Psoas muscle (tissue), 8 donors: ENCODE results near the gene RIC8B. TPM values are rescaled to one million over a fixed set of nuclear protein-coding genes. Genes with fewer than 3 reads are reported as not detected.
A peak's percentile ranks its signal among the peaks of the same experiment; 100 is the strongest.

Experiments used
- ATAC-seq, 4 donors: fragments of 200-7000 bp; cut with Tn5 transposase; one replicate each; pipeline ENCODE4 v1.9.1; 2020; ENCODE audit warnings: moderate library complexity in 3 of 4, mild to moderate bottlenecking in 2 of 4
- DNase-seq, 2 donors: peaks; one replicate each; pipeline ENCODE4 v3.0.0-alpha.2; 2020
- H3K27ac ChIP-seq: fragments of 200-600 bp; one replicate; pipeline ENCODE4 v1.8.0; 2022
- H3K27me3 ChIP-seq, 3 donors: fragments of 200-600 bp in 1 of 3; one replicate each; pipeline versions ENCODE4 v1.6.1 to v1.8.0; 2013 to 2022; ENCODE audit warnings: low read length in 2 of 3, mild to moderate bottlenecking in 2 of 3, moderate library complexity in 1 of 3; ENCODE audit not compliant: insufficient read depth in 3 of 3
- H3K36me3 ChIP-seq, 2 donors: fragments of 200-600 bp in 1 of 2; one replicate each; pipeline versions ENCODE4 v1.6.1 to v1.8.0; 2013 to 2022; ENCODE audit warnings: low read depth in 1 of 2, mild to moderate bottlenecking in 1 of 2, moderate library complexity in 1 of 2; ENCODE audit not compliant: insufficient read depth in 1 of 2
- H3K4me1 ChIP-seq: fragments of 200-600 bp; one replicate; pipeline ENCODE4 v1.8.0; 2022
- H3K4me3 ChIP-seq: fragments of 200-600 bp; one replicate; pipeline ENCODE4 v1.8.0; 2022; ENCODE audit warnings: mild to moderate bottlenecking
- H3K9me3 ChIP-seq: fragments of 200-600 bp; one replicate; pipeline ENCODE4 v1.8.0; 2022
- WGBS, 3 donors: extraction: QIAGEN DNeasy Blood & Tissue Kit; methylation state at CpG; one replicate each; pipeline versions ENCODE4 v1.1.6 to v1.1.7; 2013; 5-methylcytosine and 5-hydroxymethylcytosine counted together
- intact Hi-C, 2 donors: fragments of 100-400 bp; cut with DNase I; formaldehyde crosslinking; loops; one replicate each; pipeline versions ENCODE4 v1.11.0 to v1.14.2; 2022
- polyA plus RNA-seq, 3 donors: library from polyadenylated mRNA; stranded (reverse); fragments of 200-250 nt; gene quantifications; one replicate each; pipeline ENCODE4 v1.2.3, GENCODE V29; 2013
- total RNA-seq, 4 donors: library from RNA; stranded (reverse); fragmentation: NEBNext Ultra II Directional in 2 of 4; extraction: Animal tissue kit (Norgen Biotek cat#: 25700) in 2 of 4; gene quantifications; one replicate each; pipeline versions ENCODE4 v1.2.1 to v1.2.4, GENCODE V29; 2021 to 2023
- TF ChIP-seq, protein P1 (sequence below): fragments of 200-600 bp; IDR thresholded peaks from one replicate; pipeline ENCODE4 v1.8.0; 2022; ENCODE audit warnings: antibody characterized with exemption
- donor health status: healthy with polysubstance abuse.
- donor health status: DM: no; HTN: no; CAD: no; lungs with moderate emphysema.
- donor health status: Bipolar disorder and iron deficiency.
- donor health status: healthy.
- donor health status: DM: yes; HTN: yes; CAD: no.
- donor health status: DM: no; HTN: no; CAD: no.
- donor health status: DM: no; HTN: no; CAD: no.
- donor health status: DM: yes; HTN: yes; CAD: no.

The RIC8B gene
- total and polyA plus RNA-seq, 7 donors = 4.9 to 19.3 (median 10.5) TPM

DNA sequence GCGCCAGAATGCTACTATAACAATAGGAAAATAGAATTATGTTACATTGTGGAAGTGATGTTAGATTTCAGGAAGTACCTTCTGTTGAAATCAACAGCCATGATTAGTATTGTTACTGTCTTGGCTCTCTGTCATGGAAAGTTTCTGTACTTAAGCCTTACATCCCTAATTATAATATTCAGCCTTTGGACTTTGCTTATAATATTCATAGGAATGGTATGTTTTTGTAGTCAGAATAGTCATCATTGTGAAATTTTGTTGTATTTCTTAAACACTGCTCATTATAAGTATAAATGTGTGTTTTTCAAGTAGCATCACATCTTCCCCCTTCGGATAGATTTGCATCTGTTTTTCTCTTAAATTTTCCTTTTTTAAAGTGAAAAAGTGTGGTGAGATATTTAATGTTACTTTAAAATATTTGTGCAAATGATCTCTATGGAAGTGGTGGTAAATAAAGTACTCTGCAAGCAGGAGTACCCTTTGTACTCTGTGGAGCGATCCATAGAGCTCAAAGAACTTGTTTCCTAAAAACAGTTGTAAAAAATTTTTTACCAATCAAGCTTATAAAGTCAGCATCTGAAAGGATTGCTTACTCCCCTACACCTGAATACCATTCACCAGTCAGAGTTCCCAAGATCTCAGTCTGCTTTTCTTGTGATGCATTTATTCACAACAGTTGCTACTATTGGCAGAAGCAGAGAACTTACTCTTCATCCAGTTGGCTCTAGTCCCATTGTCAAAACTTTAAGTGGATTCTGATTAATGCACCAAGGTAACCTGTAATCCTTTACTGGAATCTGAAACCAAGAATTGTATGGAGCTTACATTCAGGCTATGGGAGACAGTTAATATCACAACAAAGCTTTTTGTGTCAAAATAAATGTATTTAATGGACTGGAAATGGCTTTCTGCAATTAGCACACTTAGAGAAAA is 87.8 kb downstream of the RIC8B start:
- 96 to 99% (median 96%) methylated on average over 3 of the region's 3 CpGs for WGBS, 3 donors
- Histone ChIP-seq H3K36me3 (peaks cover 0 to 14% of the 10 kb centered on the region in 2 donors), H3K4me1 (peaks cover 7% of the 10 kb centered on the region), H3K27me3 (no peaks in the 10 kb centered on the region), H3K4me3 (no peak overlapping the region), H3K27ac (no peak overlapping the region), H3K9me3 (no peaks in the 10 kb centered on the region)
- TF ChIP-seq, protein P1, sequence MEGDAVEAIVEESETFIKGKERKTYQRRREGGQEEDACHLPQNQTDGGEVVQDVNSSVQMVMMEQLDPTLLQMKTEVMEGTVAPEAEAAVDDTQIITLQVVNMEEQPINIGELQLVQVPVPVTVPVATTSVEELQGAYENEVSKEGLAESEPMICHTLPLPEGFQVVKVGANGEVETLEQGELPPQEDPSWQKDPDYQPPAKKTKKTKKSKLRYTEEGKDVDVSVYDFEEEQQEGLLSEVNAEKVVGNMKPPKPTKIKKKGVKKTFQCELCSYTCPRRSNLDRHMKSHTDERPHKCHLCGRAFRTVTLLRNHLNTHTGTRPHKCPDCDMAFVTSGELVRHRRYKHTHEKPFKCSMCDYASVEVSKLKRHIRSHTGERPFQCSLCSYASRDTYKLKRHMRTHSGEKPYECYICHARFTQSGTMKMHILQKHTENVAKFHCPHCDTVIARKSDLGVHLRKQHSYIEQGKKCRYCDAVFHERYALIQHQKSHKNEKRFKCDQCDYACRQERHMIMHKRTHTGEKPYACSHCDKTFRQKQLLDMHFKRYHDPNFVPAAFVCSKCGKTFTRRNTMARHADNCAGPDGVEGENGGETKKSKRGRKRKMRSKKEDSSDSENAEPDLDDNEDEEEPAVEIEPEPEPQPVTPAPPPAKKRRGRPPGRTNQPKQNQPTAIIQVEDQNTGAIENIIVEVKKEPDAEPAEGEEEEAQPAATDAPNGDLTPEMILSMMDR = no peak
- DNase-seq (no peak), ATAC-seq (peak in 2 of 4 donors; percentile 51 to 65)
- intact Hi-C loops = no loop called here

DNA sequence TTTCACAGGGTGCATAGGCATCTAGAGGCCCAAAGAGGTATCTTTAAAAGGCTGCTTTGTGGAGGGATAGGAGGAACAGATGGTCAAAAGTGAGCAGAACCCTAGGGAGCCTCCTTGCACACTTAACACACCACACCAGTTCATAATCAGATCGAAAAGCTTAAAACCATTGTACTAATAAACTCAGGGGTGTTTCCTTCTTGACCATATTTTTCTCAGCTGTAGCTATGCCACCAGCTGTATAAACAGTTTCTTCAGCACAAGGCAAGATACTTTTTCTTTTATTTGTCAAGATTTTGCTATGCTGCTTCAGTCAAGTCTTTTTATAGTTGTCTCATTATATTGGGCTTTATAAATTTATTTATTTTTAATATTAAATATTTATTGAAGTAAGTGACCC is 88.7 kb downstream of the RIC8B start:
- 32 to 61% (median 33%) methylated on average over 1 of the region's 1 CpG for WGBS, 3 donors
- no peak overlapping the region for H3K4me3 ChIP-seq
- intact Hi-C loops = no loop called here
- no peak for ATAC-seq
- no peaks in the 10 kb centered on the region for H3K27me3 ChIP-seq
- TF ChIP-seq, protein P1 = no peak
- H3K9me3 ChIP-seq = no peaks in the 10 kb centered on the region
- H3K36me3 ChIP-seq = peaks cover 0 to 14% of the 10 kb centered on the region in 2 donors
- H3K4me1 ChIP-seq = peaks cover 7% of the 10 kb centered on the region
- no peak overlapping the region for H3K27ac ChIP-seq
- DNase-seq = no peak

DNA sequence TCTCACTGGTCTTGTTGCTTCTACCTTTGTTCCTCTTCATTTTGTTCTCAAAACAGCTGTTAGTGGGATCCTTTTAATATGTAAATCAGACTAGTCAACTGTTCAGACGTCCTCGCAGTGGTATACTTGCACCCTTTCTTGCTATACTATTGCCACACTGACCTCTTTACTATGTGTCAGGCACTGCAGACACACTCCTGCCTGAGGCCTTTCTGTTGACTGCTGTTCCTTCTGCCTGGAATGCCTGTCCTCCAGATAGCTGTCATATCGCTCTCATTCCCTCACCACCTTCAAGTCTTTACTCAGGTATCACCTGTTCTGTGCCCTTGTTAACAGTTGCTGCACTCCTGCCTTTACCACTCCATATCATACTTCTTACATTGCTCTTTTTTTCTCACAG is 91.2 kb downstream of the RIC8B start:
- no peaks in the 10 kb centered on the region for H3K9me3 ChIP-seq
- H3K27ac ChIP-seq = no peak overlapping the region
- H3K27me3 ChIP-seq = no peaks in the 10 kb centered on the region
- intact Hi-C loops = no loop called here
- peaks cover 2 to 10% of the 10 kb centered on the region in 2 donors for H3K36me3 ChIP-seq
- WGBS, 3 donors = 71 to 76% (median 72%) methylated on average over 3 of the region's 3 CpGs
- ATAC-seq (no peak), DNase-seq (no peak)
- no peak overlapping the region for H3K4me3 ChIP-seq
- TF ChIP-seq, protein P1 = no peak
- peaks cover 7% of the 10 kb centered on the region for H3K4me1 ChIP-seq

DNA sequence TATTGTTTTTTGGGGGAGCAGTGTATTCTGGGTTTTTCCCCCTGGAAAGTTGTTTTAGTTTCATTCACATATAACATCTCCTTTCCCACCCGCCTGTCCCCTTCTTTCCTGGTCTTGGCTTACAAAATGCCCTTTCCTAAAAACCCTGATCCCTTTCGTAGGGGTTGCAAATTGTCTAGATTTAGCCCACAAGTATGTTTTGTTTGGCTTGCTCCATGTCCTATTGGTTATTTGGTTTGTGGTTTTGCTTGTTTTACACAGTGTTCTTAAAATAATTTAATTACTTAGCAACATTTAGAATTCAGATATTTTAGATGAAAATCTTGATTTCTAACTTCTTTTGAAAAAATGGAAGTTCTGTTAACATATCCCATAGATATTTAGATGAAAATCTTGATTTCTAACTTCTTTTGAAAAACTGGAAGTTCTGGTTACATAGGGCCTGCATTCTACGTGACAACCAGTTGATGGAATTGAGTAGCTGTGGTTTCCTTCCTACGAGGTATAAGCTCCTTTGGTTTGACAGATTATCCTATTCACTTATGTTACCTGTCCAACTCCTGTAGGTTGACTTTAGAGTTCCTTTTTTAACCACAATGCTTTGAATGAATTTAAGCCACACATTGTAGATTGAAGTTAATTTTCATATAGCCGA is 92.1 kb downstream of the RIC8B start:
- no peaks in the 10 kb centered on the region for H3K27me3 ChIP-seq
- H3K9me3 ChIP-seq = no peaks in the 10 kb centered on the region
- TF ChIP-seq, protein P1 = no peak
- 87 to 93% (median 91%) methylated on average over 5 of the region's 5 CpGs for WGBS, 3 donors
- peaks cover 7% of the 10 kb centered on the region for H3K4me1 ChIP-seq
- no peak overlapping the region for H3K4me3 ChIP-seq
- intact Hi-C loops = no loop called here
- H3K27ac ChIP-seq = no peak overlapping the region
- peaks cover 2 to 3% of the 10 kb centered on the region in 2 donors for H3K36me3 ChIP-seq
- ATAC-seq = no peak
- no peak for DNase-seq
